PC-3 (cell line): ENCODE data around the gene TCF7L1. TPM values are rescaled to one million over a fixed set of nuclear protein-coding genes. Genes with fewer than 3 reads are reported as not detected.
A peak's percentile ranks its signal among the peaks of the same experiment; 100 is the strongest.

Experiments
- ATAC-seq: fragments of 200-7000 bp; cut with Tn5 transposase; 2 replicates; pipeline ENCODE4 v1.9.1; 2020; ENCODE audit warnings: mild to moderate bottlenecking, moderate library complexity
- BruUV-seq: library from RNA; stranded (reverse); fragments of 400-500 nt; replicated peaks from 2 replicates; lab custom pipeline; 2021; lab: Mats Ljungman, UMichigan
- CTCF ChIA-PET: fragments of 300-600 bp; sonication (Branson Sonifier 250); formaldehyde crosslinking; loops from one replicate; lab custom pipeline; 2022; ENCODE audit warnings: antibody characterized with exemption; lab: Charles Lee
- POLR2A ChIA-PET: fragments of 300-600 bp; sonication (Branson Sonifier 250); formaldehyde crosslinking; loops from one replicate; lab custom pipeline; 2022; ENCODE audit warnings: antibody characterized with exemption; ENCODE audit not compliant: unreplicated experiment; lab: Charles Lee
- DNase-seq: peaks from one replicate; pipeline ENCODE4 v3.0.0-alpha.2; 2015
- H2AFZ ChIP-seq: fragments of 300-600 bp; sonication (generic); 2 replicates; pipeline ENCODE4 v1.6.0; 2016; ENCODE audit warnings: antibody characterized with exemption, low read length
- H3F3A ChIP-seq: fragments of 300-600 bp; sonication (generic); one replicate; pipeline ENCODE4 v1.6.0; 2017; ENCODE audit warnings: antibody characterized with exemption, low read length, control low read depth, mild to moderate bottlenecking; ENCODE audit not compliant: unreplicated experiment
- H3K27ac ChIP-seq: fragments of 300-600 bp; sonication (generic); 2 replicates; pipeline ENCODE4 v1.5.1; 2016; ENCODE audit warnings: mild to moderate bottlenecking, low read length
- H3K27me3 ChIP-seq: fragments of 300-600 bp; sonication (generic); 2 replicates; pipeline ENCODE4 v1.6.1; 2016; ENCODE audit warnings: low read length, mixed read lengths
- H3K36me3 ChIP-seq: fragments of 300-600 bp; sonication (generic); 2 replicates; pipeline ENCODE4 v1.6.1; 2016; ENCODE audit warnings: low read depth, mixed run types, low read length, mixed read lengths
- H3K4me1 ChIP-seq: fragments of 300-600 bp; sonication (generic); 2 replicates; pipeline ENCODE4 v1.5.1; 2016; ENCODE audit warnings: low read length; ENCODE audit not compliant: insufficient read depth
- H3K4me2 ChIP-seq: fragments of 300-600 bp; sonication (generic); 2 replicates; pipeline ENCODE4 v1.6.0; 2016; ENCODE audit warnings: low read length
- H3K4me3 ChIP-seq: fragments of 300-600 bp; sonication (generic); 2 replicates; pipeline ENCODE4 v1.5.1; 2016; ENCODE audit warnings: mild to moderate bottlenecking, low read length, mixed read lengths
- H3K79me2 ChIP-seq: fragments of 300-600 bp; sonication (generic); 2 replicates; pipeline ENCODE4 v1.6.1; 2017; ENCODE audit warnings: low read length, mixed read lengths
- H3K9ac ChIP-seq: fragments of 300-600 bp; sonication (generic); 2 replicates; pipeline ENCODE4 v1.6.0; 2016; ENCODE audit warnings: mild to moderate bottlenecking, low read length
- H3K9me2 ChIP-seq: fragments of 300-600 bp; sonication (generic); replicated peaks from 2 replicates; pipeline ENCODE4 v1.6.1; 2016; ENCODE audit warnings: mixed run types, low read length, mixed read lengths
- H3K9me3 ChIP-seq: fragments of 300-600 bp; sonication (generic); 2 replicates; pipeline ENCODE4 v1.6.1; 2016; ENCODE audit warnings: low read length, mixed read lengths
- H4K20me1 ChIP-seq: fragments of 300-600 bp; sonication (generic); 2 replicates; pipeline ENCODE4 v1.6.1; 2016; ENCODE audit warnings: low read length, mixed read lengths
- EZH2 ChIP-seq: fragments of 300-600 bp; sonication (generic); IDR thresholded peaks from one replicate; pipeline ENCODE4 v1.6.1; 2017; ENCODE audit warnings: antibody characterized with exemption, mild to moderate bottlenecking, low read length; ENCODE audit not compliant: unreplicated experiment
- EZH2phosphoT487 ChIP-seq: fragments of 300-600 bp; sonication (generic); IDR thresholded peaks from 2 replicates; pipeline ENCODE4 v1.6.1; 2018; ENCODE audit warnings: mild to moderate bottlenecking, antibody characterized with exemption, low read length, borderline replicate concordance
- intact Hi-C: fragments of 100-400 bp; cut with micrococcal nuclease; formaldehyde crosslinking; loops from 2 replicates; pipeline ENCODE4 v1.9.0; 2023
- total RNA-seq: library from RNA; depleted of rRNA; stranded (reverse); fragments of >200 nt; gene quantifications from 2 replicates; pipeline ENCODE4 v1.2.3, GENCODE V29; 2014
- TF ChIP-seq, protein P1 (sequence below): fragments of 300-600 bp; sonication (generic); conservative IDR thresholded peaks from 2 replicates; pipeline ENCODE4 v1.5.1; 2017; ENCODE audit warnings: antibody characterized with exemption, low read depth, mild to moderate bottlenecking, low read length

The TCF7L1 gene
- total RNA-seq, 1 experiment from 2014 or later, result 1.8 TPM

DNA sequence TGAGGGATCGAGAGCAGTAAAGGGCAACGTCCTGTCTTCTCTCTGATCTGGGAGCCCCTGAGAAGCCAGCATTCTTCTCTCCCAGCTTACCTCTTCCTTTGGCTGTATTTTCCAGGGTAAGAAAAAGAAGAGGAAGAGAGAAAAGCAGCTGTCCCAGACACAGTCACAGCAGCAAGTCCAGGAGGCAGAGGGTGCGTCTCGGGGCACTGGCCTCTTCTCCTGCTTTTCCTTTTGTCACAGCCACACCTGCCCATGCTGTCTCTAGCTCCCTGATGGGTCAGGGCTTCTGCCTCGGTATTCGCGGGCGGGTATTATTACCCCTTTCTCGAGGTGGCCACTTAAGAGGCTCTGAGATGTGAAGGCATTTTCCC, 174.3 kb downstream of the TCF7L1 start:
- no peaks in the 10 kb centered on the region for H3K9me3 ChIP-seq
- DNase-seq (no peak), ATAC-seq (no peak)
- no TSS peak for BruUV-seq
- no peak overlapping the region for H3K4me2 ChIP-seq
- ChIA-PET CTCF (no interaction called here), POLR2A (interaction anchor here (0.6 kb wide), 1 partner anchor 19 kb away, joined by 6 read pairs; no protein-coding TSS in a partner anchor)
- TF ChIP-seq EZH2phosphoT487 (no peak), EZH2 (no peak)
- TF ChIP-seq, protein P1, sequence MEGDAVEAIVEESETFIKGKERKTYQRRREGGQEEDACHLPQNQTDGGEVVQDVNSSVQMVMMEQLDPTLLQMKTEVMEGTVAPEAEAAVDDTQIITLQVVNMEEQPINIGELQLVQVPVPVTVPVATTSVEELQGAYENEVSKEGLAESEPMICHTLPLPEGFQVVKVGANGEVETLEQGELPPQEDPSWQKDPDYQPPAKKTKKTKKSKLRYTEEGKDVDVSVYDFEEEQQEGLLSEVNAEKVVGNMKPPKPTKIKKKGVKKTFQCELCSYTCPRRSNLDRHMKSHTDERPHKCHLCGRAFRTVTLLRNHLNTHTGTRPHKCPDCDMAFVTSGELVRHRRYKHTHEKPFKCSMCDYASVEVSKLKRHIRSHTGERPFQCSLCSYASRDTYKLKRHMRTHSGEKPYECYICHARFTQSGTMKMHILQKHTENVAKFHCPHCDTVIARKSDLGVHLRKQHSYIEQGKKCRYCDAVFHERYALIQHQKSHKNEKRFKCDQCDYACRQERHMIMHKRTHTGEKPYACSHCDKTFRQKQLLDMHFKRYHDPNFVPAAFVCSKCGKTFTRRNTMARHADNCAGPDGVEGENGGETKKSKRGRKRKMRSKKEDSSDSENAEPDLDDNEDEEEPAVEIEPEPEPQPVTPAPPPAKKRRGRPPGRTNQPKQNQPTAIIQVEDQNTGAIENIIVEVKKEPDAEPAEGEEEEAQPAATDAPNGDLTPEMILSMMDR, result no peak
- no peaks in the 10 kb centered on the region for H3K9me2 ChIP-seq
- no peak overlapping the region for H3K4me3 ChIP-seq
- H4K20me1 ChIP-seq, result no peaks in the 10 kb centered on the region
- no peaks in the 10 kb centered on the region for H3F3A ChIP-seq
- H2AFZ ChIP-seq, result no peak overlapping the region
- H3K27me3 ChIP-seq, result no peaks in the 10 kb centered on the region
- peaks cover 12% of the 10 kb centered on the region for H3K4me1 ChIP-seq
- H3K36me3 ChIP-seq, result no peaks in the 10 kb centered on the region
- no peak overlapping the region for H3K27ac ChIP-seq
- no peak overlapping the region for H3K9ac ChIP-seq
- intact Hi-C loops, result no loop called here
- H3K79me2 ChIP-seq, result no peaks in the 10 kb centered on the region

DNA sequence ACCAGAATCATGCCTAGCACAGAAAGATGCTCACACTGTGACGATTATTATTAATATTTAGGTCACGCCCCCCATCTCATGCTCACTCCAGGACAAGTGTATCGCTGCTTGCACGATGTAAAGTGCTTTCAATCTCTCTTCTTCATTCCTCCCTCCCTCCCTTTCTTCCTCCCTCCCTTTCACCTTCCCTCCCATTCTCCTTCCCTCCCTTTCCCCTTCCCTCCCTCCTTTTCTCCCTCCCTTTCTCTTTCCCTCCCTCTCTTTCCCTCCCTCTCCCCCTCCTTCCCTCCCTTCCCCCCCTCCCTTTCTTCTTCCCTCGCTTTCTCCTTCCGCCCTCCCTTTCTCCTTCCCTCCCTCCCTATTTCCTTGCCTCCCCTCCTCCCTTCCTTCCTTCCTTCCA, 175.0 kb downstream of the TCF7L1 start:
- no peaks in the 10 kb centered on the region for H3K36me3 ChIP-seq
- CTCF ChIA-PET, result no interaction called here
- no peak overlapping the region for H3K4me3 ChIP-seq
- no peaks in the 10 kb centered on the region for H3K79me2 ChIP-seq
- no peak overlapping the region for H3K27ac ChIP-seq
- BruUV-seq, result no TSS peak
- no peaks in the 10 kb centered on the region for H3K27me3 ChIP-seq
- no peaks in the 10 kb centered on the region for H3F3A ChIP-seq
- no peaks in the 10 kb centered on the region for H3K9me2 ChIP-seq
- POLR2A ChIA-PET, result no interaction called here
- peaks cover 16% of the 10 kb centered on the region for H3K4me1 ChIP-seq
- intact Hi-C loops, result no loop called here
- no peak for DNase-seq
- H3K4me2 ChIP-seq, result no peak overlapping the region
- H3K9me3 ChIP-seq, result no peaks in the 10 kb centered on the region
- ATAC-seq, result no peak
- no peaks in the 10 kb centered on the region for H4K20me1 ChIP-seq
- TF ChIP-seq, protein P1, result no peak
- no peak for TF ChIP-seq EZH2
- TF ChIP-seq EZH2phosphoT487, result no peak
- no peak overlapping the region for H3K9ac ChIP-seq
- no peak overlapping the region for H2AFZ ChIP-seq

GRCh38 chr2:85308896-85309555, 175.8 kb downstream of the TCF7L1 start:
- H3F3A ChIP-seq, result no peaks in the 10 kb centered on the region
- no peak overlapping the region for H3K4me2 ChIP-seq
- no peaks in the 10 kb centered on the region for H3K9me2 ChIP-seq
- H3K4me3 ChIP-seq, result no peak overlapping the region
- ATAC-seq, result peak; percentile 21
- H3K27ac ChIP-seq, result no peak overlapping the region
- no peaks in the 10 kb centered on the region for H3K79me2 ChIP-seq
- no peaks in the 10 kb centered on the region for H3K36me3 ChIP-seq
- no TSS peak for BruUV-seq
- intact Hi-C loops, result no loop called here
- no peaks in the 10 kb centered on the region for H4K20me1 ChIP-seq
- POLR2A ChIA-PET, result interaction anchor here (0.8 kb wide), 1 partner anchor 15 kb away, joined by 3 read pairs; no protein-coding TSS in a partner anchor
- peak; percentile 34 for DNase-seq
- peaks cover 16% of the 10 kb centered on the region for H3K4me1 ChIP-seq
- no peaks in the 10 kb centered on the region for H3K27me3 ChIP-seq
- no peak overlapping the region for H2AFZ ChIP-seq
- H3K9me3 ChIP-seq, result no peaks in the 10 kb centered on the region
- H3K9ac ChIP-seq, result no peak overlapping the region
- CTCF ChIA-PET, result no interaction called here
- TF ChIP-seq EZH2 (no peak), EZH2phosphoT487 (no peak)
- TF ChIP-seq, protein P1, result no peak
